Mesenchymal stem cell (in vitro differentiated cells and primary cell): ENCODE measurements around the gene ATAD3A.

Source experiments
- DNase-seq: peaks from one replicate; pipeline ENCODE4 v3.0.0-alpha.2; 2013
- H2AFZ ChIP-seq: one replicate; pipeline ENCODE4 v1.6.1; 2013; ENCODE audit warnings: low read depth, mild to moderate bottlenecking, control low read depth, inconsistent platforms, low read length, moderate library complexity
- H2AK5ac ChIP-seq: 2 replicates; pipeline ENCODE4 v1.6.1; 2013; ENCODE audit warnings: low read length, moderate library complexity, mild to moderate bottlenecking, inconsistent platforms; ENCODE audit not compliant: severe bottlenecking
- H2BK120ac ChIP-seq: one replicate; pipeline ENCODE4 v1.6.1; 2013; ENCODE audit warnings: low read depth, mild to moderate bottlenecking, inconsistent platforms, low read length, moderate library complexity
- H2BK12ac ChIP-seq, 2 experiments: one replicate each; pipeline ENCODE4 v1.6.1; 2013; ENCODE audit warnings: inconsistent platforms in 2 of 2, low read length in 2 of 2, mild to moderate bottlenecking in 2 of 2, moderate library complexity in 2 of 2, control low read depth in 1 of 2
- H2BK15ac ChIP-seq: one replicate; pipeline ENCODE4 v1.6.1; 2013; ENCODE audit warnings: mild to moderate bottlenecking, low read depth, inconsistent platforms; ENCODE audit not compliant: poor library complexity, severe bottlenecking
- H2BK5ac ChIP-seq: 2 replicates; pipeline ENCODE4 v1.6.1; 2013; ENCODE audit warnings: low read depth, mild to moderate bottlenecking, low read length, control low read depth, inconsistent platforms; ENCODE audit not compliant: poor library complexity, severe bottlenecking
- H3K14ac ChIP-seq, 2 experiments: one replicate each; pipeline ENCODE4 v1.6.1; 2013; ENCODE audit warnings: inconsistent platforms in 2 of 2, low read length in 2 of 2, control low read depth in 1 of 2, mild to moderate bottlenecking in 1 of 2, moderate library complexity in 1 of 2
- H3K18ac ChIP-seq, 2 experiments: one replicate each; pipeline ENCODE4 v1.6.1; 2013; ENCODE audit warnings: inconsistent platforms in 2 of 2, low read length in 2 of 2, control low read depth in 1 of 2, low read depth in 1 of 2, mild to moderate bottlenecking in 1 of 2
- H3K23ac ChIP-seq, 2 experiments: one replicate each; pipeline ENCODE4 v1.6.1; 2013; ENCODE audit warnings: inconsistent platforms in 2 of 2, low read length in 2 of 2, mild to moderate bottlenecking in 2 of 2, moderate library complexity in 2 of 2, control low read depth in 1 of 2
- H3K27ac ChIP-seq: 2 replicates; pipeline ENCODE4 v1.5.1; 2013; ENCODE audit warnings: mild to moderate bottlenecking, moderate library complexity, low read length, control low read depth, inconsistent platforms; ENCODE audit not compliant: poor library complexity, severe bottlenecking
- H3K27me3 ChIP-seq, 2 experiments: 2 replicates each; pipeline versions ENCODE4 v1.6.1 to v1.7.0; 2013; ENCODE audit warnings: low read length in 2 of 2, mild to moderate bottlenecking in 2 of 2, moderate library complexity in 2 of 2, control low read depth in 1 of 2, inconsistent platforms in 1 of 2; ENCODE audit not compliant: control insufficient read depth in 1 of 2, insufficient read depth in 1 of 2
- H3K36me3 ChIP-seq, 2 experiments: 2 replicates each; pipeline versions ENCODE4 v1.6.1 to v1.7.0; 2013; ENCODE audit warnings: low read length in 2 of 2, control low read depth in 1 of 2, inconsistent platforms in 1 of 2, low read depth in 1 of 2, mild to moderate bottlenecking in 1 of 2; ENCODE audit not compliant: insufficient read depth in 2 of 2, control insufficient read depth in 1 of 2
- H3K4ac ChIP-seq, 2 experiments: one replicate each; pipeline ENCODE4 v1.6.1; 2013; ENCODE audit warnings: inconsistent platforms in 2 of 2, low read length in 2 of 2, mild to moderate bottlenecking in 2 of 2, moderate library complexity in 2 of 2, control low read depth in 1 of 2, low read depth in 1 of 2
- H3K4me1 ChIP-seq: 2 replicates; pipeline ENCODE4 v1.6.1; 2013; ENCODE audit warnings: low read depth, low read length, control low read depth; ENCODE audit not compliant: control insufficient read depth, insufficient read depth
- H3K4me2 ChIP-seq: 2 replicates; pipeline ENCODE4 v1.6.1; 2013; ENCODE audit warnings: low read length, mild to moderate bottlenecking, inconsistent platforms; ENCODE audit not compliant: poor library complexity, severe bottlenecking
- H3K4me3 ChIP-seq, 2 experiments: 2 replicates each; pipeline versions ENCODE4 v1.5.1 to v1.7.0; 2013; ENCODE audit warnings: low read length in 2 of 2, mild to moderate bottlenecking in 2 of 2, control low read depth in 1 of 2, low read depth in 1 of 2; ENCODE audit not compliant: insufficient read depth in 1 of 2
- H3K79me1 ChIP-seq: replicated peaks from 2 replicates; pipeline ENCODE4 v1.6.1; 2013; ENCODE audit warnings: mild to moderate bottlenecking, control low read depth, low read length, inconsistent platforms; ENCODE audit not compliant: poor library complexity, severe bottlenecking
- H3K9ac ChIP-seq: 2 replicates; pipeline ENCODE4 v1.7.0; 2013; ENCODE audit warnings: mild to moderate bottlenecking, low read length, moderate library complexity
- H3K9me3 ChIP-seq: 2 replicates; pipeline ENCODE4 v1.7.0; 2013; ENCODE audit warnings: mild to moderate bottlenecking, low read length; ENCODE audit not compliant: control insufficient read depth
- H4K8ac ChIP-seq: one replicate; pipeline ENCODE4 v1.6.1; 2013; ENCODE audit warnings: inconsistent platforms, mild to moderate bottlenecking, low read length, moderate library complexity
- H4K91ac ChIP-seq: one replicate; pipeline ENCODE4 v1.6.1; 2013; ENCODE audit warnings: mild to moderate bottlenecking, low read length, inconsistent platforms
- WGBS: methylation state at CpG from one replicate; pipeline ENCODE4 v1.1.7; 2013; ENCODE audit warnings: mixed read lengths; 5-methylcytosine and 5-hydroxymethylcytosine counted together

Gene ATAD3A

DNA sequence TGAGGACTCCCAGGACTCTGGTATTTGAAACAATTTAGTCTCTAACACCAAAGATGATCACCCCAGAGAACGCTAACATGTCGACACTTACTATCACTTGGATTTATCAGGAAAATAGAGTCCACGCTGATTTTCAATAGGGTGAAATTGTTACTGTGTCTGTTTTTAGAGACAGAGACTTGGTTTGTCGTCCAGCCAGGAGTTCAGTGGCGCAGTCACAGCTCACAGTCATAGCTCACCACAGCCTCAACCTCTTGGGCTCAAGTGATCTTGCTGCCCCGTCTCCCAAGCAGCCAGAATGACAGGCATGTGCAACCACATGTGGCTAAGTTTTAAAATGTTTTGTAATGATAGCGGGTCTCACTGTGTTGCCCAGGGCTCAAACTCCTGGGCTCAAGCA lies 57.4 kb downstream of the ATAD3A start:
- H3K4me3 ChIP-seq = no peak overlapping the region
- no peak overlapping the region for H3K9ac ChIP-seq
- H3K23ac ChIP-seq = no peak overlapping the region
- no peak overlapping the region for H3K4me2 ChIP-seq
- no peaks in the 10 kb centered on the region for H3K27me3 ChIP-seq
- H2BK12ac ChIP-seq = no peak overlapping the region
- H3K79me1 ChIP-seq = no peaks in the 10 kb centered on the region
- no peak overlapping the region for H4K91ac ChIP-seq
- no peak overlapping the region for H3K18ac ChIP-seq
- H3K36me3 ChIP-seq = peaks cover 35 to 37% of the 10 kb centered on the region in 2 experiments
- H3K4ac ChIP-seq = no peak overlapping the region
- H2AK5ac ChIP-seq = no peak overlapping the region
- no peak overlapping the region for H2BK120ac ChIP-seq
- WGBS = 100% methylated on average over 7 of the region's 7 CpGs
- DNase-seq = no peak
- H3K27ac ChIP-seq = no peak overlapping the region
- no peak overlapping the region for H3K14ac ChIP-seq
- no peak overlapping the region for H2BK5ac ChIP-seq
- no peak overlapping the region for H2AFZ ChIP-seq
- H3K9me3 ChIP-seq = no peaks in the 10 kb centered on the region
- H2BK15ac ChIP-seq = no peak overlapping the region
- peaks cover 16% of the 10 kb centered on the region for H3K4me1 ChIP-seq
- H4K8ac ChIP-seq = no peak overlapping the region

DNA sequence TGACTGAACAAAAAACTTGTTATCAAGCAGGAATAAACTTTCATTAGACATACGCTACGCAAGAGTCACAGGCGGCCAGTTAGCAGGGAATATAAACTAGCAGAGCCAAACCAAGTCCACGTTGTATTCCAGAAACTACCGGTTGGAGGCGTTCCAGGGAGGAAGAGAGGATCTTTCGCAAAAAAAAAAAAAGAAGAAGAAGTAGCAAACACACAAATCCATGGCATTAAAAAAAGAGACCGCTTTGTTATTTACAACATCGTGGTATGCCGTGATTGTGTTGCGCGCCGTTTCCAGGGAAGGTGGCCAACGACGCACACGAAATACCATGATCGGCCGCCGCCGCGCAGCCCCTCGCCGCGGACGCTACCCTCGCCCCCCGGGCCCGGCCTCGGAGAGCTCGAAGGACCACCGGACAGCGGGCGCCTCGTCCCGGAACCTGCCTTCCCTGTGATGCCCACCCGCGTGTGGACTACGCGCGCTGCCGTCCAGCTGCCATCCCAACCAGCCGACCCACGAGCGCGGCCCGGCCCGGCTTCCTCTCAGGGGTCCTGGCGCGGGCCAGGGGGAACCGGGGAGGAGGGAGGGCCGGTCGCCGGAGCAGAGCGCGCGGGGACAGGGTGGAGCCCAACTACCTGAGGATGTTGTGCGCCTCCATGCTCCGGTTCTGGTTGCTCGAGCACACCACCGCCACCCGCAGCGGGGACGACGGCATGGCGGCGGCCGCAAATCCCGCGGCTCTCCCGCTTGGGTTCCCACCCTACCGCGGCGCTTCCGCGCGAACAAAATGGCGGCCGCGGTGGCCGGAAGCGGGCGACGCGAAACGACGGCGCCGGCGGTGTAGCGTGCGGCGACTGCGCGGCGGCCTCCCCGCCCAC lies 62.1 kb downstream of the ATAD3A start:
- peak; percentile 84 for DNase-seq
- H3K4me1 ChIP-seq = peaks cover 12% of the 10 kb centered on the region
- peak overlapping the region; percentile 100 for H3K9ac ChIP-seq
- peaks cover 7 to 13% of the 10 kb centered on the region in 2 experiments for H3K27me3 ChIP-seq
- peak overlapping the region; percentile 15 for H3K27ac ChIP-seq
- H4K91ac ChIP-seq = peak overlapping the region; percentile 98
- H4K8ac ChIP-seq = peak overlapping the region; percentile 100
- H3K9me3 ChIP-seq = no peaks in the 10 kb centered on the region
- H3K14ac ChIP-seq = peak overlapping the region in 1 of 2 experiments; percentile 95
- H3K18ac ChIP-seq = peak overlapping the region; percentile 67 to 84
- H2BK5ac ChIP-seq = peak overlapping the region; percentile 91
- H3K4me2 ChIP-seq = peak overlapping the region; percentile 71
- H2BK120ac ChIP-seq = peak overlapping the region; percentile 98
- H3K23ac ChIP-seq = peak overlapping the region; percentile 20 to 95
- under 1% methylated on average over 62 of the region's 96 CpGs for WGBS
- peak overlapping the region; percentile 92 to 98 for H3K4me3 ChIP-seq
- peaks cover 14 to 19% of the 10 kb centered on the region in 2 experiments for H3K36me3 ChIP-seq
- peak overlapping the region; percentile 92 for H2AFZ ChIP-seq
- peak overlapping the region in 1 of 2 experiments; percentile 57 for H2BK12ac ChIP-seq
- peaks cover 5% of the 10 kb centered on the region for H3K79me1 ChIP-seq
- peak overlapping the region; percentile 64 for H2AK5ac ChIP-seq
- H3K4ac ChIP-seq = peak overlapping the region; percentile 88 to 97
- H2BK15ac ChIP-seq = peak overlapping the region; percentile 94

DNA sequence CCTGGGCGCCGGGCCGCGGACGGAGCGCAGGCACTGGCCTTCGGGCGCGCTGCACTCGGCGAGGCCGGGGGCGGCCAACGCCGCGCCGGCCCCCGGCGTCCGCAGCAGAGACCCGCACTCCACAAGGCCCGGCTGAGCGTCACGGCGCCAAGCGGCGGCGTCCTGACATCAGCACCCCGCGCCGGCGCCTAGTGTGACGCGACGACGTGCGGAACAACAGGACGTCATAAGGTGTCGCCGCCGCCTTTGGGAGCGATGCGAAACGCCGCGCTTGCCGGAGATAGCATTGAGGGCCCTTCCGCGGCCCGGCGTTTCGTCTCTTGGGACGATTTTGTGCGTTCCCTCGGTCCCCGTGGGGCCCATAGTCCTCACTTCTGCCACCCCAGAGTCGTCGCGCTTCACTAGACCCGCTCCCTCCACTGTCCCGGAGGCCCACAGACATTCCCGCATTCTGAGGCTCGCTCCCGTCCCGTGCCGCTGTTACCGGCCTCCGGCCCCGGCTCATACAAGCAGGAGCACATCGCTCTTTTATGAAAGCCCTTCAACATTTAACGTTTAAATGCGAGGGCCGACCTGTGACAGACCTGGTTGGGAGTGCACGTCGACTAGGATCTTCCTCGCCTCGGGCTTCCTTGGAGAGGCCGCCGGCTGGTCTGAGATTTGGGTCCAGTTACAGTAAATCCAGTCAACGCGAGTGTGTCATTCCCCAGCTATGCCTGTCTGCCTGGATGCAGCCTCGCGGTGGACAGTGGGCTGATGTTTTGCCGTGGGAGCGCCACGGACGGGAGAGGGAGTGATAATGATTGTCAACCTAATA lies 63.0 kb downstream of the ATAD3A start, which contains the start of gene SSU72:
Gene SSU72, minus strand, starts transcription at position 143 of the 817 bp plus-strand sequence. CDS start 306 bp downstream, outside the sequence.
- H3K4me3 ChIP-seq = peak within 1 kb of the TSS; percentile 92 to 98
- peaks cover 5% of the 10 kb centered on the region for H3K79me1 ChIP-seq
- WGBS = 3% methylated on average over 84 of the region's 87 CpGs
- H2AFZ ChIP-seq = peak within 1 kb of the TSS; percentile 95
- peaks cover 9% of the 10 kb centered on the region for H3K4me1 ChIP-seq
- H3K4ac ChIP-seq = peak within 1 kb of the TSS; percentile 88 to 97
- peak within 1 kb of the TSS; percentile 100 for H4K8ac ChIP-seq
- peak within 1 kb of the TSS; percentile 89 for H3K27ac ChIP-seq
- H3K9ac ChIP-seq = peak within 1 kb of the TSS; percentile 100
- H3K36me3 ChIP-seq = peaks cover 9 to 11% of the 10 kb centered on the region in 2 experiments
- H3K23ac ChIP-seq = peak within 1 kb of the TSS; percentile 20 to 95
- peaks cover 7 to 17% of the 10 kb centered on the region in 2 experiments for H3K27me3 ChIP-seq
- H3K4me2 ChIP-seq = peak within 1 kb of the TSS; percentile 76
- H2BK15ac ChIP-seq = peak within 1 kb of the TSS; percentile 94
- peak within 1 kb of the TSS; percentile 98 for H4K91ac ChIP-seq
- peak; percentile 94 for DNase-seq
- peak within 1 kb of the TSS; percentile 91 for H2BK5ac ChIP-seq
- H2BK120ac ChIP-seq = peak within 1 kb of the TSS; percentile 98
- H3K9me3 ChIP-seq = no peaks in the 10 kb centered on the region
- peak within 1 kb of the TSS in 1 of 2 experiments; percentile 57 for H2BK12ac ChIP-seq
- peak within 1 kb of the TSS in 1 of 2 experiments; percentile 95 for H3K14ac ChIP-seq
- peak within 1 kb of the TSS; percentile 69 to 94 for H3K18ac ChIP-seq
- H2AK5ac ChIP-seq = peak within 1 kb of the TSS; percentile 64
